Nephron progenitor cell (in vitro differentiated cells): Measurements from ENCODE around the gene ALDH3A1.

ENCODE experiments used
- DNase-seq: peaks from one replicate; pipeline ENCODE4 v3.0.0; 2021
- H3K27ac Mint-ChIP-seq: 2 replicates; pipeline ENCODE4 v1.8.0; 2021; ENCODE audit warnings: mild to moderate bottlenecking, moderate library complexity, mixed read lengths
- H3K27me3 Mint-ChIP-seq: 2 replicates; pipeline ENCODE4 v1.8.0; 2021; ENCODE audit warnings: mild to moderate bottlenecking, low read depth, mixed read lengths; ENCODE audit not compliant: poor library complexity
- H3K36me3 Mint-ChIP-seq: 2 replicates; pipeline ENCODE4 v1.8.0; 2021; ENCODE audit warnings: low read depth, mixed read lengths
- H3K4me1 Mint-ChIP-seq: 2 replicates; pipeline ENCODE4 v1.8.0; 2021; ENCODE audit warnings: mixed read lengths
- H3K4me3 Mint-ChIP-seq: 2 replicates; pipeline ENCODE4 v1.8.0; 2021; ENCODE audit warnings: mild to moderate bottlenecking, moderate library complexity, mixed read lengths
- H3K9me3 Mint-ChIP-seq: 2 replicates; pipeline ENCODE4 v1.8.0; 2021; ENCODE audit warnings: mild to moderate bottlenecking, moderate library complexity, mixed read lengths
- TF ChIP-seq, protein P1 (sequence below): fragments of 200-600 bp; sonication (generic); IDR thresholded peaks from 2 replicates; pipeline ENCODE4 v1.5.0; 2021; ENCODE audit warnings: antibody characterized with exemption

Gene ALDH3A1

DNA sequence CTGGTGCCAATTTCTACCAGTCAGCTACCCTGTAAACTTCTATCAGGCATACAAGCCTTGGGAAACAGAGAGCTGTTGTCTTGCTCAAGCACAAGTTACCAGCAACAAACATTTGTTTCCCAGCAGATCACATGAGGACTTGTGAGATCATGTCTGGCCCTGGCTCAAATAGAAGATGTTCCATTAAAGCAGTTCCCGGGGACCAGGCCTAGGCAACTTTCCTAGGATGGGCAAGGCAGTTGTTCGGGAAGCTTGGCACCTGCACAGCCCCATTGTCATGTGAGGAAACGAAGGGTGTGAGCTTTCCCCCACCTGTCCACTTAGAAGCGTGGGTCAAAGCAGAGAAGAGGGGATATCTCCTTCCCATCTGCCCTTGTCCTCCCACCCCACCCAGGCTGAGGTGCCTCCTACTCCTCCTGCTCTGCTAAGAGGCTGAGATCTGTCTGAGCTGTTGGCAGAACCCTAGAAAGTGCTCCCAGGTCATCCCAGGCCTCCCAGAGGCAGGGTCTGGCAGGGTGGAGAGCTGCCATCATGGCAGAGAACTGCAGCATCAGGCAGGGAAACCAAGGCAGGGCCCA, 20.5 kb downstream of the ALDH3A1 start:
- Mint-ChIP-seq H3K4me3 (no peak overlapping the region), H3K27ac (no peak overlapping the region), H3K4me1 (no peaks in the 10 kb centered on the region), H3K36me3 (no peaks in the 10 kb centered on the region), H3K9me3 (no peaks in the 10 kb centered on the region), H3K27me3 (peaks cover 12% of the 10 kb centered on the region)
- DNase-seq = no peak
- TF ChIP-seq, protein P1, sequence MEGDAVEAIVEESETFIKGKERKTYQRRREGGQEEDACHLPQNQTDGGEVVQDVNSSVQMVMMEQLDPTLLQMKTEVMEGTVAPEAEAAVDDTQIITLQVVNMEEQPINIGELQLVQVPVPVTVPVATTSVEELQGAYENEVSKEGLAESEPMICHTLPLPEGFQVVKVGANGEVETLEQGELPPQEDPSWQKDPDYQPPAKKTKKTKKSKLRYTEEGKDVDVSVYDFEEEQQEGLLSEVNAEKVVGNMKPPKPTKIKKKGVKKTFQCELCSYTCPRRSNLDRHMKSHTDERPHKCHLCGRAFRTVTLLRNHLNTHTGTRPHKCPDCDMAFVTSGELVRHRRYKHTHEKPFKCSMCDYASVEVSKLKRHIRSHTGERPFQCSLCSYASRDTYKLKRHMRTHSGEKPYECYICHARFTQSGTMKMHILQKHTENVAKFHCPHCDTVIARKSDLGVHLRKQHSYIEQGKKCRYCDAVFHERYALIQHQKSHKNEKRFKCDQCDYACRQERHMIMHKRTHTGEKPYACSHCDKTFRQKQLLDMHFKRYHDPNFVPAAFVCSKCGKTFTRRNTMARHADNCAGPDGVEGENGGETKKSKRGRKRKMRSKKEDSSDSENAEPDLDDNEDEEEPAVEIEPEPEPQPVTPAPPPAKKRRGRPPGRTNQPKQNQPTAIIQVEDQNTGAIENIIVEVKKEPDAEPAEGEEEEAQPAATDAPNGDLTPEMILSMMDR = no peak

- Mint-ChIP-seq H3K4me1 (peaks cover under 1% of the 10 kb centered on the region), H3K4me3 (no peak overlapping the region), H3K9me3 (no peaks in the 10 kb centered on the region), H3K27me3 (peaks cover 9% of the 10 kb centered on the region), H3K36me3 (no peaks in the 10 kb centered on the region), H3K27ac (no peak overlapping the region)
- TF ChIP-seq, protein P1 = no peak
- no peak for DNase-seq
Observed at GRCh38 chr17:19726631-19727376, 21.3 kb downstream of the ALDH3A1 start.

DNA sequence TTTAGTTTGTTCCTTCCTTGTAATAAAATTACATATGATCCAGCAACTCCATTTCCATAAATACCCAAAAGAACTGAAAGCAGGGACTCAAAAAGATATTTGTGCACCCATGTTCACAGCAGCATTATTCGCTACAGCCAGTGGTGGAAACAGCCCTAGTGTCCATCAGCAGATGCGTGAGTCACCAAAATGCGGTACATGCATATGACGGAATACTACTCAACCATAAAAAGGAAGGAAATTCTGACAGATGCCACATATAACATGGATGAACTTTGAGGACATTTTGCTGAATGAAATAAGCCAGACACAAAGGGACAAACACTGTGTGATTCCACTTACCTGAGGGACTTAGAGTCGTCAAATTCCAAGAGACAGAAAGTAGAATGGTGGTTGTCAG, 22.6 kb downstream of the ALDH3A1 start:
- Mint-ChIP-seq H3K4me1 (peaks cover 14% of the 10 kb centered on the region), H3K27me3 (peaks cover 8% of the 10 kb centered on the region), H3K27ac (no peak overlapping the region), H3K4me3 (no peak overlapping the region), H3K36me3 (no peaks in the 10 kb centered on the region), H3K9me3 (no peaks in the 10 kb centered on the region)
- TF ChIP-seq, protein P1 = no peak
- no peak for DNase-seq

DNA sequence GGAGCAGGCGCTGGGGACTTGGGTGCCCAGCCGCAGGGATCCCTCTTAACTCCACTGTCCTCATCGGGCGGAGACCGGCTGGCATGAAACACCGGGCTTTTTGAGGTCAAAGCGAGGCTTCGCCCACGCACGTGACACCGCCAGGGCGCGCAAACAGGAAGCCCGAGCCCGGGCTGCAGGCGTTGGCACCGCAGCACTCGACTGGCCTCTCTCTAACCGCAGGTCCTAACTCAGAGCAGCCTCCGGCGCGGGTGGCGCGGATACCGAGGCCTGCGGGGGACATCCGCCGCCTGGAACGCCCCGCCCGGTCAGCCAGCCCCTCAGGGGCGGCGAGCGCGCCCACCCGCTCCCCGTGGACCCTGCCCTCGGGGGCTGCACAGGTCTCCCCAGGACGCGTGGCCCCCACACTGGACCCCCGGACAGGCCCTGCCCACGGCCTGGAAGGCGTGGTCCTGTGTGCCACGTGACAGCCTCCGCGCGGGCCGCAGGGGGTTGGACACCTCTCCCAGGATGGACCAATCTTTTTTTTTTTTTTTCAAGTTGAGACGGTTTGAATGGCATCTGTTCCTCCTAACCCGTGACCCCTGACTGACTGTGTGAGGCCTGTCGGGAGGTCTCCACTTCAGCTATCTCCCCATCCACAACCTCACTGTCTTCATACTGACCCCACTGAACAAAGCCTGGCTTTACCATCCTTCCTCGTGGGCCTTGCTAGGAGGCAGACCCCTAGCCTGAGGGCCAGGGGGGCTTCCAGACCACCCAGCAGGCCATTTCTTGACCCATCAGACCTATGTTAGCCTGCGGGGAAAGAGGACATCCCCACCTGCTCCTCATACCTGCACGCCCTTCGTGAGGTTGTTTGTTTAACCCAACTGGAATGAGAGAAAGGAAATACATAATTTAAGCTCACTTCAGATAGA, 23.3 kb downstream of the ALDH3A1 start:
- no peak for DNase-seq
- TF ChIP-seq, protein P1 = no peak
- H3K4me1 Mint-ChIP-seq = peaks cover 21% of the 10 kb centered on the region

GRCh38 chr17:19723964-19724363, 24.1 kb downstream of the ALDH3A1 start:
- TF ChIP-seq, protein P1 = no peak
- Mint-ChIP-seq H3K4me1 (peaks cover 28% of the 10 kb centered on the region), H3K36me3 (no peaks in the 10 kb centered on the region), H3K9me3 (no peaks in the 10 kb centered on the region), H3K4me3 (no peak overlapping the region), H3K27ac (no peak overlapping the region), H3K27me3 (peaks cover 4% of the 10 kb centered on the region)
- no peak for DNase-seq

More for the DNA sequence above, 23.3 kb downstream of the ALDH3A1 start:
- Mint-ChIP-seq H3K9me3 (no peaks in the 10 kb centered on the region), H3K27me3 (peaks cover 5% of the 10 kb centered on the region), H3K27ac (peak overlapping the region; percentile 57), H3K4me3 (no peak overlapping the region), H3K36me3 (no peaks in the 10 kb centered on the region)
